MCF 10A (cell line): ENCODE results near the gene TMEM40. TPM values are rescaled to one million over a fixed set of nuclear protein-coding genes. Genes with fewer than 3 reads are reported as not detected.
A peak's percentile ranks its signal among the peaks of the same experiment; 100 is the strongest.

ENCODE experiments used
- BruUV-seq: library from RNA; stranded (reverse); fragments of 400-500 nt; replicated peaks from 2 replicates; lab custom pipeline; 2021; lab: Mats Ljungman, UMichigan
- CTCF ChIA-PET: fragments of 300-600 bp; sonication (Branson Sonifier 250); formaldehyde crosslinking; extraction: SDS; loops from one replicate; lab custom pipeline; 2021; ENCODE audit warnings: antibody characterized with exemption, inconsistent platforms; lab: Yijun Ruan, JAX
- POLR2A ChIA-PET: fragments of 300-600, 350-650 bp; sonication (Branson Sonifier 250); formaldehyde crosslinking; extraction: SDS; loops from one replicate; lab custom pipeline; 2020; ENCODE audit warnings: antibody characterized with exemption, inconsistent platforms; lab: Yijun Ruan, JAX
- DNase-seq: peaks from one replicate; pipeline ENCODE4 v3.0.0-alpha.2; 2018; ENCODE audit not compliant: unreplicated experiment
- H3K27ac Mint-ChIP-seq: one replicate; pipeline ENCODE4 v1.8.0; 2022; ENCODE audit warnings: mild to moderate bottlenecking, low read depth, mixed read lengths; ENCODE audit not compliant: unreplicated experiment
- H3K27me3 Mint-ChIP-seq: one replicate; pipeline ENCODE4 v1.8.0; 2022; ENCODE audit warnings: mixed read lengths; ENCODE audit not compliant: insufficient read depth, unreplicated experiment
- H3K36me3 Mint-ChIP-seq: one replicate; pipeline ENCODE4 v1.8.0; 2022; ENCODE audit warnings: mild to moderate bottlenecking, moderate library complexity, mixed read lengths; ENCODE audit not compliant: insufficient read depth, unreplicated experiment
- H3K4me1 Mint-ChIP-seq: one replicate; pipeline ENCODE4 v1.8.0; 2022; ENCODE audit warnings: mixed read lengths; ENCODE audit not compliant: insufficient read depth, unreplicated experiment
- H3K4me3 Mint-ChIP-seq: one replicate; pipeline ENCODE4 v1.8.0; 2022; ENCODE audit warnings: mild to moderate bottlenecking, moderate library complexity, mixed read lengths; ENCODE audit not compliant: unreplicated experiment
- H3K9me3 Mint-ChIP-seq: one replicate; pipeline ENCODE4 v1.8.0; 2022; ENCODE audit warnings: mixed read lengths; ENCODE audit not compliant: unreplicated experiment
- intact Hi-C: fragments of 100-400 bp; cut with micrococcal nuclease; formaldehyde crosslinking; loops from 2 replicates; pipeline ENCODE4 v1.14.1; 2022
- total RNA-seq: library from RNA; stranded (reverse); gene quantifications from 2 replicates; pipeline ENCODE4 v1.2.3, GENCODE V29; 2022
- TF ChIP-seq, protein P1 (sequence below): fragments of 200-600 bp; IDR thresholded peaks from one replicate; pipeline ENCODE4 v1.8.0; 2022; ENCODE audit warnings: antibody characterized with exemption, mild to moderate bottlenecking; ENCODE audit not compliant: unreplicated experiment

TMEM40 gene
- total RNA-seq, 1 experiment from 2014 or later, result 58.4 TPM

DNA sequence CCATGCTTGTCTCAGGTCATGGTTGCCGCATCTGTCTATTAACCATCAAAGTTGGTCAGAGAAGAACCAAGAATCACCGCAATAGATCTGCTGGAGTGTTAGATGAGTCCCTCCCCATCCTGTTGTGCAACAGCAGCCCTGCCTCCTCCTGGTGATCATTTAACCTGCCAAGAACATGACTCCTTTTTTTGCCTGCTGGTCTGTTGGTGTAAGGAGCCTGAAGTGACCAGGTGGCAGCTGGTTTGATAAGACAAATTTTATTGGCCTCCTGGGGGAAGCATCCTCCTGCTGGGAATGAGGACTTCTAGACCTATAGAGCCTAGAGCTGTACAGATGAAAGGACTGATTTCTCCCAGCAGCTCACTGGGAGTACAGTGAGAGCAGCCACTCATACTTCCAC, 51.6 kb downstream of the TMEM40 start:
- ChIA-PET CTCF (interaction anchor here (0.6 to 8.3 kb wide), 10 partner anchors 13 to 1342 kb away, joined by 3 to 61 read pairs (median 6); partner anchors contain the start of gene TMEM40), POLR2A (interaction anchor here (0.6 to 2.7 kb wide), 11 partner anchors 13 to 149 kb away, joined by 3 to 35 read pairs (median 3); partner anchors contain the start of genes RAF1 and TMEM40)
- no TSS peak for BruUV-seq
- H3K4me1 Mint-ChIP-seq, result peaks cover 42% of the 10 kb centered on the region
- TF ChIP-seq, protein P1, sequence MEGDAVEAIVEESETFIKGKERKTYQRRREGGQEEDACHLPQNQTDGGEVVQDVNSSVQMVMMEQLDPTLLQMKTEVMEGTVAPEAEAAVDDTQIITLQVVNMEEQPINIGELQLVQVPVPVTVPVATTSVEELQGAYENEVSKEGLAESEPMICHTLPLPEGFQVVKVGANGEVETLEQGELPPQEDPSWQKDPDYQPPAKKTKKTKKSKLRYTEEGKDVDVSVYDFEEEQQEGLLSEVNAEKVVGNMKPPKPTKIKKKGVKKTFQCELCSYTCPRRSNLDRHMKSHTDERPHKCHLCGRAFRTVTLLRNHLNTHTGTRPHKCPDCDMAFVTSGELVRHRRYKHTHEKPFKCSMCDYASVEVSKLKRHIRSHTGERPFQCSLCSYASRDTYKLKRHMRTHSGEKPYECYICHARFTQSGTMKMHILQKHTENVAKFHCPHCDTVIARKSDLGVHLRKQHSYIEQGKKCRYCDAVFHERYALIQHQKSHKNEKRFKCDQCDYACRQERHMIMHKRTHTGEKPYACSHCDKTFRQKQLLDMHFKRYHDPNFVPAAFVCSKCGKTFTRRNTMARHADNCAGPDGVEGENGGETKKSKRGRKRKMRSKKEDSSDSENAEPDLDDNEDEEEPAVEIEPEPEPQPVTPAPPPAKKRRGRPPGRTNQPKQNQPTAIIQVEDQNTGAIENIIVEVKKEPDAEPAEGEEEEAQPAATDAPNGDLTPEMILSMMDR, result no peak
- no peak overlapping the region for H3K4me3 Mint-ChIP-seq
- no peaks in the 10 kb centered on the region for H3K9me3 Mint-ChIP-seq
- intact Hi-C loops, result loop anchor here (2.0 to 10.0 kb wide), 4 partner anchors 43 to 573 kb away; partner anchors contain the start of gene RAF1
- H3K27me3 Mint-ChIP-seq, result no peaks in the 10 kb centered on the region
- DNase-seq, result peak; percentile 79
- peaks cover 5% of the 10 kb centered on the region for H3K36me3 Mint-ChIP-seq
- no peak overlapping the region for H3K27ac Mint-ChIP-seq

DNA sequence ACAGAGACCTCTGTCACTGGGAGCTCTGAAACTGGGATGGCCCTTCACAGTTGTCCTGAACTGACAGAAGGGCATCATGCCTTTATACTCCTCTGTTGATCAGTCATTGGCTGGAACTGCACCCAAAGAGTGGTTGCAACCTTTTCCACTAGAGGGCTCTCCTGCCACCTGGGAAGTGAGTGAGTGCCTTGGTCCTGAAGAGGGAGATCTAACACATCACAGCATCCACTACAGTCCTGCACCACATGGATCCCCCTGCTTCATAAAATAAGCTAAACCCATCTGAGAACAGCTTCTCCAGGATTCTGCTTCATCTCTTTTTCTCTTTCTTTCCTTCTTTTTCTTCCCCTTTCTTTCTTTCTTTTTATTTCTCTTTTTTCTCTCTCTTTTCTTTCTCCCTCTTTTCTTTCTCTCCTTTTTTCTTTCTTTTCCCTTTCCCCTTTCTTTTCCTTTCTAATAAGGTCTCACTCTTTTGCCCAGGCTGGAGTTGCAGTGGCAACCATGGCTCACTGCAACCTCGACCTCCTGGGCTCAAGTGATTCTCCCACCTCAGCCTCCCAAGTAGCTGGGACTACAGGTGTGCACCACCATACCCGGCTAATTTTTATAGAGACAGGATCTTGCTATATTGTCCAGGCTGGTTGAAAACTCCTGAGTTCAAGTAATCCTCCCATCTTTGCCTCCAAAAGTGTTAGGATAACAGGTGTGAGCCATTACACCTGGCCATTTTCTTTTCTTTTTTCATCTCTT, 52.4 kb downstream of the TMEM40 start:
- no peak overlapping the region for H3K4me3 Mint-ChIP-seq
- intact Hi-C loops, result loop anchor here (1.0 to 10.0 kb wide), 5 partner anchors 42 to 572 kb away; partner anchors contain the start of genes RAF1 and RPL32
- ChIA-PET CTCF (interaction anchor here (0.5 to 8.3 kb wide), 21 partner anchors 8 to 1100 kb away, joined by 3 to 61 read pairs (median 4); partner anchors contain the start of genes RPL32 and TMEM40), POLR2A (interaction anchor here (0.6 to 2.7 kb wide), 8 partner anchors 42 to 148 kb away, joined by 3 to 35 read pairs (median 5); partner anchors contain the start of genes RAF1 and TMEM40)
- H3K27ac Mint-ChIP-seq, result no peak overlapping the region
- DNase-seq, result peak; percentile 91
- H3K27me3 Mint-ChIP-seq, result no peaks in the 10 kb centered on the region
- peaks cover 5% of the 10 kb centered on the region for H3K36me3 Mint-ChIP-seq
- TF ChIP-seq, protein P1, result peak; percentile 59
- H3K4me1 Mint-ChIP-seq, result peaks cover 42% of the 10 kb centered on the region
- BruUV-seq, result no TSS peak
- H3K9me3 Mint-ChIP-seq, result no peaks in the 10 kb centered on the region

DNA sequence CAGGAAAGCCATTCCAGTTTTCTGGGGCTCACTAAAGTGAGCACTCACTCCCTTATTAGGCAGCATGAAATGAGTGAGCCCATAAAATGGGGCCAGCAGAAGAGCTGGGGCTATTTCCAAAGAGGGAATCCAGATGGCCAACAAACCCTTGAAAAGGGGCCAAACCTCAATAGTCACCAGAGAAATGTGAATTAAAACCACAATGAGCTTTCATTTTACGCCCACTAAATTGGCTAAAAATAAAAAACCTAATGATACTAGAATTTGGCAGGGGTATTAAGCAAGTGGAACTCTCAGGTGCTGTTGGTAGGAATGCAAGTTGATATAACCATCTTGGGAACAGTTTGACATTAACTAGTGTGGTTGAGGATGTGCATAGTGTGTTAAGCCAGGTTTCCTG, 53.1 kb downstream of the TMEM40 start:
- Mint-ChIP-seq H3K4me3 (no peak overlapping the region), H3K27me3 (no peaks in the 10 kb centered on the region), H3K9me3 (no peaks in the 10 kb centered on the region), H3K36me3 (peaks cover 5% of the 10 kb centered on the region), H3K27ac (no peak overlapping the region), H3K4me1 (peaks cover 43% of the 10 kb centered on the region)
- ChIA-PET CTCF (interaction anchor here (0.6 to 8.3 kb wide), 16 partner anchors 9 to 136 kb away, joined by 3 to 61 read pairs (median 5); partner anchors contain the start of genes RPL32 and TMEM40), POLR2A (interaction anchor here (1.2 to 2.4 kb wide), 2 partner anchors 42 to 52 kb away, joined by 4 to 10 read pairs; partner anchors contain the start of gene RAF1)
- intact Hi-C loops, result loop anchor here (1.0 to 10.0 kb wide), 5 partner anchors 41 to 571 kb away; partner anchors contain the start of genes RAF1 and RPL32
- peak; percentile 35 for DNase-seq
- TF ChIP-seq, protein P1, result no peak
- BruUV-seq, result no TSS peak
